Measurements from ENCODE around the gene ARTN.
A peak's percentile ranks its signal among the peaks of the same experiment; 100 is the strongest.

The ARTN gene

DNA sequence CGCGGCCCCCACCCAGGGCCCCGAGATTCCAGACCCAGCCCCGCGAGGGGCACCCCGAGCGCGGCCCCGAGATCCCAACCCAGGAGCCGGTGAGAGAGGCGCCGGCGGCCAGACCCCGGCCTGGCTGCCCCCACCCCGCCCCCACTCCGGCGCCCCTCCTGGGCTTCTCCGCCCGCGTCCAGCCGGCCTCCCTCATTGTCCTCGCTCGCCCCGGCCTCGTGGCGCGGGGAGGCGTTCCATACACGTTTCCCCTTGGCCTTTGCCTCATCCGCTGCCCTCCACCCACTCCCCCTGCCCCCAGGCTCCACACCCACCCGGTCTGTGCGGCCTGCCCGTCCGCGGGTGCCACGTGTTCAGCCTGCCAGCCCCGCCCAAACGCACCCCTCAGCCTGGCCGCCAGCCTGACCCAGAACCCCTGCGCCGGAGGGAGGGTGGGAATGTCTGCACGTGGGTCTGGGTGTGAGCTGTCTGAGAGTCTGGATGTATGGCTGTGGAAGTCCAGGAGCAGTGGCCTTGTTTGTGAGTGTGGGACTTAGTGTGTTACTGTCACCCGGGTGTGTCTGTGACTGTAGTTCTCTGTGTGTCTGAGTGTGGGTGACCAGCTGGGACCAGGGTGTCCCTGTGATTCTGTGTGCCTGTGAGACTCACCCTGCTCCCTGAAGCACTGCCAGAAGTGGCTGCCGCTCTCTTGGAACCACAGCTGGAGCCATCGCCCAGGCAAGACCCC, 46.1 kb downstream of the ARTN start:
- 9 to 10% methylated on average over 13 to 16 of the region's 45 CpGs for WGBS, 2 experiments (ENCODE audit: insufficient coverage in 2 of 2)
- Histone ChIP-seq H3K4me3 (ENCODE audit: extremely low read depth, insufficient read depth, low read length, poor library complexity, severe bottlenecking) (peak overlapping the region; percentile 58), H3K27ac (ENCODE audit: low read depth, low read length, severe bottlenecking) (peak overlapping the region; percentile 49), H3K9me3 (ENCODE audit: control insufficient read depth, low read length) (no peaks in the 10 kb centered on the region), H3K36me3 (ENCODE audit: control insufficient read depth, insufficient read depth, low read length) (peaks cover 63% of the 10 kb centered on the region), H3K4me1 (ENCODE audit: control insufficient read depth, insufficient read depth, low read length, poor library complexity, severe bottlenecking) (peaks cover 7% of the 10 kb centered on the region)

DNA sequence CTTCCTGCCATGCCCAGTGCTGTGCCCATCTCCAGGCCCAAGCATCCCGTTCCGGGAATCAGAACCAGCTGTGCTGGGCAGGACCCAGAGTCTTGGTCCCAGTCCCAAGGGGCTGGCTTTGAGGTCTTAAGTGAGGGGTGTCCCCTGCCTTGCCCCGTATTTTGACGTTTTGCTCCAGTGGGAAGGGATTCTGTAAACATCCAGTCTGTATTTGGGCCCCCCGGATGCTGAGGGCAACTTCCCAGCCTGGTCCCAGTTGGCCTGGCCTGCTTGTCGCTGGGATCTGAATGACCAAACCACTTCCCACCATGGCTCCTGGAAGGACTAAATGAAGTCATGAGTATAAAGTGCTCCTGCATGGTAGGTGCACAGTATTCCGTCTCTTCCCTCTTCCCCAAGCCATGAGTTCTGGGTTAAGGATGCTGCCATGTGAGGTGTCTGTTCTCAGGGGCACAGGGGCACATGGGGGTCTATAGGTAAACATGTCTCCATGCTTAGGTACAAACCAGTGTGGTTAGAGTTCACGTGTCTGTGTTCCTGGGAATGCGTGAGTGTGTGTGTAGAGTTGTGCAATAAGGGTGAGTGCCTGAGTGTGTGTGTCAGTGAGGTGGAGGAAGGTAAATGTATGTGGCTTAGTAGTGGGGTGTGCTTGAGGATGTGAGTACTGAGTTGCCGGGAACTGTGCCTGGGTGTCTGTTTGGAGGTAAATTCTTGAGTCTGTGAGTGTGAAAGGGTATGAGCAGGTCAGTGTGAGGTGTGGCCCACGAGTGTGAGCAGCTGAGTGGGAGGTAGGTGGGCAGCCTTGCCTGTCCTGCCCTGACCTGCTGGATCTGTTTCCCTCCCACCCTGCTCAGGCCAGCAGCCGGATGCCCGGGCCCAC, 46.9 kb downstream of the ARTN start:
- peak overlapping the region; percentile 58 for H3K4me3 ChIP-seq (ENCODE audit: extremely low read depth, insufficient read depth, low read length, poor library complexity, severe bottlenecking)
- no peaks in the 10 kb centered on the region for H3K9me3 ChIP-seq (ENCODE audit: control insufficient read depth, low read length)
- peaks cover 7% of the 10 kb centered on the region for H3K4me1 ChIP-seq (ENCODE audit: control insufficient read depth, insufficient read depth, low read length, poor library complexity, severe bottlenecking)
- peaks cover 69% of the 10 kb centered on the region for H3K36me3 ChIP-seq (ENCODE audit: control insufficient read depth, insufficient read depth, low read length)
- WGBS, 2 experiments (ENCODE audit: insufficient coverage in 2 of 2): 79 to 84% methylated on average over 10 to 12 of the region's 13 CpGs
- H3K27ac ChIP-seq (ENCODE audit: low read depth, low read length, severe bottlenecking): peak overlapping the region; percentile 49

DNA sequence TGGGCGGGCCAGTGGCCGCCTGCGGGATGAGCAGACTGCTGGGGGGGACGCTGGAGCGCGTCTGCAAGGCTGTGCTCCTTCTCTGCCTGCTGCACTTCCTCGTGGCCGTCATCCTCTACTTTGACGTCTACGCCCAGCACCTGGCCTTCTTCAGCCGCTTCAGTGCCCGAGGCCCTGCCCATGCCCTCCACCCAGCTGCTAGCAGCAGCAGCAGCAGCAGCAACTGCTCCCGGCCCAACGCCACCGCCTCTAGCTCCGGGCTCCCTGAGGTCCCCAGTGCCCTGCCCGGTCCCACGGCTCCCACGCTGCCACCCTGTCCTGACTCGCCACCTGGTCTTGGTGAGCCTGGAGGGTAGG, 47.5 kb downstream of the ARTN start:
- H3K9me3 ChIP-seq (ENCODE audit: control insufficient read depth, low read length): no peaks in the 10 kb centered on the region
- whole genome bisulfite sequencing, 2 experiments (ENCODE audit: insufficient coverage in 2 of 2): 95 to 97% methylated on average over 16 of the region's 20 CpGs
- no peak overlapping the region for H3K4me3 ChIP-seq (ENCODE audit: extremely low read depth, insufficient read depth, low read length, poor library complexity, severe bottlenecking)
- peaks cover 13% of the 10 kb centered on the region for H3K4me1 ChIP-seq (ENCODE audit: control insufficient read depth, insufficient read depth, low read length, poor library complexity, severe bottlenecking)
- H3K27ac ChIP-seq (ENCODE audit: low read depth, low read length, severe bottlenecking): no peak overlapping the region
- peaks cover 75% of the 10 kb centered on the region for H3K36me3 ChIP-seq (ENCODE audit: control insufficient read depth, insufficient read depth, low read length)

DNA sequence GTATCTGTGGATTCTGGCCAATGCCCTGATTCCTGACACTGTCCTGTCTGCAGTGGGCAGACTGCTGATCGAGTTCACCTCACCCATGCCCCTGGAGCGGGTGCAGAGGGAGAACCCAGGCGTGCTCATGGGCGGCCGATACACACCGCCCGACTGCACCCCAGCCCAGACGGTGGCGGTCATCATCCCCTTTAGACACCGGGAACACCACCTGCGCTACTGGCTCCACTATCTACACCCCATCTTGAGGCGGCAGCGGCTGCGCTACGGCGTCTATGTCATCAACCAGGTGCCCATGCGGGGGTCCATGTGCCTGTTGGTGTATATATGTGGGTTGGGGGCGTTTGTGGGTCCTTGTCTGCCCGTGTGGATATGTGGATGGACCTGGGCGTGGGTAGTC, 48.0 kb downstream of the ARTN start:
- Histone ChIP-seq H3K36me3 (ENCODE audit: control insufficient read depth, insufficient read depth, low read length) (peaks cover 75% of the 10 kb centered on the region), H3K9me3 (ENCODE audit: control insufficient read depth, low read length) (no peaks in the 10 kb centered on the region), H3K4me3 (ENCODE audit: extremely low read depth, insufficient read depth, low read length, poor library complexity, severe bottlenecking) (no peak overlapping the region), H3K27ac (ENCODE audit: low read depth, low read length, severe bottlenecking) (no peak overlapping the region), H3K4me1 (ENCODE audit: control insufficient read depth, insufficient read depth, low read length, poor library complexity, severe bottlenecking) (peaks cover 17% of the 10 kb centered on the region)
- WGBS, 2 experiments (ENCODE audit: insufficient coverage in 2 of 2): 98 to 100% methylated on average over 6 to 15 of the region's 20 CpGs

DNA sequence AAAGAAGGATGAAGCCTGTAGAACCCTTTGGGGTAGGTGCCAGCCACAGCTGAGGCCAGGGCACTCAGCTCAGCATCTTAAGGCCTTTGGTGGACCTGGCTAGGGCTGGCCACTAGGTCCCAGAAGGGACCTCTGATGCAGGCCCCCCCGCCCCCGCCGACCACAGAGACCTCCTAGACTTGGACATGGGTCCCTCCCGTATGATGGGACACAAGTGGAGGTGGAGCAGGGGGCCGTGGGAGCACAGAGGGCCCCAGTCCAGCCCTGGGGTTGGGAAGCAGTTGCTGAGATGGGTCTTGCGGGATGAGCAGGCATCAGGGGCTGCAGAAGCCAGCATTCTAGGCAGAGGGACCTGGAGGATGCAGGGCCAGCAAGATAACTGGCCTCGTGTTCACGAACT, 48.6 kb downstream of the ARTN start:
- H3K27ac ChIP-seq (ENCODE audit: low read depth, low read length, severe bottlenecking): no peak overlapping the region
- H3K4me1 ChIP-seq (ENCODE audit: control insufficient read depth, insufficient read depth, low read length, poor library complexity, severe bottlenecking): peaks cover 21% of the 10 kb centered on the region
- H3K4me3 ChIP-seq (ENCODE audit: extremely low read depth, insufficient read depth, low read length, poor library complexity, severe bottlenecking): no peak overlapping the region
- H3K9me3 ChIP-seq (ENCODE audit: control insufficient read depth, low read length): no peaks in the 10 kb centered on the region
- WGBS, 2 experiments (ENCODE audit: insufficient coverage in 2 of 2): 96 to 97% methylated on average over 6 to 8 of the region's 8 CpGs
- H3K36me3 ChIP-seq (ENCODE audit: control insufficient read depth, insufficient read depth, low read length): peaks cover 70% of the 10 kb centered on the region

DNA sequence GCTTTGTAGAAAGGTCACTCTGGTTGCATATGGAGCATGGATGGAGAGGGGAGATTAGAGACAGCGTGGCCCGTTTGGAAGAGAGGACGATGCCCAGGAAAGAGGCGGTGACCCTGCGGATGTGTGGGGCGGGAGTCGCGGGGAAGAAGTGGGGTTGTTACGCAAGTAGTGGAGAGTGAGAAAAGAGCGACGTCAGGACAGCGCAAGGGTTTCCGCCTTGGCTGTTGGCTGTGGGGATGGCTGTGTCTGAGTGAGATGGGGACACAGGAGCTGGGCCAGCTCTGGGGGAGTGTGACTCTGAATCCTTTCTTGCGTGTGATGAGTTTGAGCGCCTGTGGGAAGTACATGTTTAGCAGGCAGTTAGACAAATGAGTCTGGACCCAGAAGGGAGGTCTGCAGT, 49.2 kb downstream of the ARTN start:
- 89 to 94% methylated on average over 8 to 15 of the region's 15 CpGs for WGBS, 2 experiments (ENCODE audit: insufficient coverage in 2 of 2)
- H3K4me3 ChIP-seq (ENCODE audit: extremely low read depth, insufficient read depth, low read length, poor library complexity, severe bottlenecking): no peak overlapping the region
- H3K9me3 ChIP-seq (ENCODE audit: control insufficient read depth, low read length): no peaks in the 10 kb centered on the region
- H3K27ac ChIP-seq (ENCODE audit: low read depth, low read length, severe bottlenecking): no peak overlapping the region
- peaks cover 19% of the 10 kb centered on the region for H3K4me1 ChIP-seq (ENCODE audit: control insufficient read depth, insufficient read depth, low read length, poor library complexity, severe bottlenecking)
- peaks cover 64% of the 10 kb centered on the region for H3K36me3 ChIP-seq (ENCODE audit: control insufficient read depth, insufficient read depth, low read length)

DNA sequence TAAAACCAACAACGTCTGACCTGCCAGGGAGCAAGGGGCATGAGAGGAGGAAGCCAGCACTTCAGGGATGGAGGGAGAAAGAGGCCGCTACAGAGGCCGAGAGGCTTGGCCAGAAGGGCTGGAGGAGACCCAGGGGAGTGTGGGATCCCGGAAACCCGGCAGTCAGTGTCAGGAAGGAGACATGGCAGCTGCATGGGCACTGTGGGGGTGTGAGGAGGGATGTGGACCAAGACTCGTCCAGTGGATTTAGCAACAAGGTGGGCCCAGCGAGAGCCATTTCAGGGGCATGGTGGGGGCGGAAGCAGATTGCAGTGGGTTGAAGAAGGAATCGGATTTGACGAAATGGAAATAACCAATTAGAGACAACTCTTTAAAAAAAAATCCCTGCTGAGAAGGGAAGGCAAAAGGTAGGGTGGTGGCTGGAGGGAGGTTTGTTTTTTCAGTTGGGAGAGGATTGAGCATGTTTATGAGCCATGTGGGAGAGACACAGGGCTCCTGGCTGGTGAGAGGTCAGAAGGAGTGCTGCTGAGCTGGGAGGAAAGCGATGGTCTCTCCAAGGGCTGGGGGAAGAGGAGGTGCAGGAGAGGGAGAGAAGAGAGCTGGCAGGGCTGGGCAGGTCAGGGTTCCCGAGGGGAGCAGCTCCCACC, 49.8 kb downstream of the ARTN start:
- Histone ChIP-seq H3K4me1 (ENCODE audit: control insufficient read depth, insufficient read depth, low read length, poor library complexity, severe bottlenecking) (peaks cover 19% of the 10 kb centered on the region), H3K36me3 (ENCODE audit: control insufficient read depth, insufficient read depth, low read length) (peaks cover 59% of the 10 kb centered on the region), H3K27ac (ENCODE audit: low read depth, low read length, severe bottlenecking) (no peak overlapping the region), H3K9me3 (ENCODE audit: control insufficient read depth, low read length) (no peaks in the 10 kb centered on the region), H3K4me3 (ENCODE audit: extremely low read depth, insufficient read depth, low read length, poor library complexity, severe bottlenecking) (no peak overlapping the region)
- WGBS, 2 experiments (ENCODE audit: insufficient coverage in 2 of 2): 85 to 92% methylated on average over 8 to 9 of the region's 12 CpGs

DNA sequence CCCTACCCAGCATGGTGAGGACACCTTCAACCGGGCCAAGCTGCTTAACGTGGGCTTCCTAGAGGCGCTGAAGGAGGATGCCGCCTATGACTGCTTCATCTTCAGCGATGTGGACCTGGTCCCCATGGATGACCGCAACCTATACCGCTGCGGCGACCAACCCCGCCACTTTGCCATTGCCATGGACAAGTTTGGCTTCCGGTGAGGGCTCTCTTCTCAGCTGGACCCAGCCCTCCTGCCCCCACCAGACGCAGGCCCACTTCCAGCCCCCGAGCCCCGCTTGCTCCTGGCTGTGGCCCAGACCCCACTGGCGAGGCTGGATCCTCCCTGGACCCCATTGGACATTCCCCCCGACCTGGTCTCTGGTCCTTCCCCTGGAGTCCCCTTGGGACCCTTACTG, 51.3 kb downstream of the ARTN start:
- 97% methylated on average over 12 to 16 of the region's 16 CpGs for WGBS, 2 experiments (ENCODE audit: insufficient coverage in 2 of 2)

DNA sequence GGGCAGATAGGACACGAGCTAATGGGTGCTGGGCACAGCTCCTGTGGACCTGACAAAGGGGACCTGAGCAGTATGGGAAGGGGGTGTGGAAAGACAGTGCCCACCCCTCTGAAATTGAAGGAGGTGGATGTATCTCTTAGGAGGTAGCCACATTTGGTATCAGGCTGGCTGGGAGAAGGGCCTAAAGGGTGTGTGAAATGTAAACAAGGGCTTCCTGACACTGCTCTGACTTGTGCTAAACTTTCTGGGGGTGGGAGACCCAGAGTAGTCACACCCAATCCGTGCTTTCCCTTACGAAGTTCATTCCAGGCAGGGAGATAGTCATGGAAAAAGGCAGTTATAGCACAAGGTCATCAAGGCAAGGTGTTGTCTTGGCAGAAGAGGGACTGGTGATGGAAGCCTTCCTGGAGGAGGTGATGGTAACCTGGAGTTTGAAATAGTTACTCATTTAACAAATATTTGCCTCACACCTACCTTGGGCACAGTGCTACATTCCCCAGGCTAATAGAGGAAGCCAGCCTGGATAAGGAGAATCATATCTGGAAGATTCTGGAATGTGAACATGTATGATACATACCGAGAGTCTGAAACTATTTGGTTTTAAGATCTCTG, 52.5 kb downstream of the ARTN start:
- peaks cover 55% of the 10 kb centered on the region for H3K36me3 ChIP-seq (ENCODE audit: control insufficient read depth, insufficient read depth, low read length)
- peaks cover 24% of the 10 kb centered on the region for H3K4me1 ChIP-seq (ENCODE audit: control insufficient read depth, insufficient read depth, low read length, poor library complexity, severe bottlenecking)

More for the DNA sequence above, 51.3 kb downstream of the ARTN start:
- H3K9me3 ChIP-seq (ENCODE audit: control insufficient read depth, low read length): no peaks in the 10 kb centered on the region
- H3K4me3 ChIP-seq (ENCODE audit: extremely low read depth, insufficient read depth, low read length, poor library complexity, severe bottlenecking): no peak overlapping the region
- peaks cover 59% of the 10 kb centered on the region for H3K36me3 ChIP-seq (ENCODE audit: control insufficient read depth, insufficient read depth, low read length)
- peaks cover 19% of the 10 kb centered on the region for H3K4me1 ChIP-seq (ENCODE audit: control insufficient read depth, insufficient read depth, low read length, poor library complexity, severe bottlenecking)
- H3K27ac ChIP-seq (ENCODE audit: low read depth, low read length, severe bottlenecking): no peak overlapping the region

DNA sequence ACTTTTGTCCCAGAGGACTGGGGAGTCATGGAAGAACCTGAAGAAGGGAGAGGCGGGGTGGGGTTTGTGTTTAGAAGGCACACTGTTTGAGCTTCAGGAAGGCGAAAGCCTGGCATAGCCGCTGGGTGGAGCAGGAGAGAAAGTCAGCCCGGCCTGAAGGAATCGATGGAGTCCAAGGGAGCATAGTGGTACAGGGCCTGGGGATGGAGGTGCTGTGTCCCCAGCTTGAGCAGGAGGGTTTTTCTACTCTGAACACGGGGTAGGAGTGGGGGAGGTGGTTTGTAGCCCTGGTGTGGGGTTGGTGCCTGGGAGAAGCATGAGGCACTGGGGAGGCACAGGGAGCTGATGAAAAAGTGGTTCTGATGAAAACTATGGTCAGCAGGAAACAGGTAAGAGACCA, 53.1 kb downstream of the ARTN start:
- WGBS, 2 experiments (ENCODE audit: insufficient coverage in 2 of 2): 85 to 87% methylated on average over 5 to 6 of the region's 6 CpGs
- peaks cover 49% of the 10 kb centered on the region for H3K36me3 ChIP-seq (ENCODE audit: control insufficient read depth, insufficient read depth, low read length)
- H3K4me1 ChIP-seq (ENCODE audit: control insufficient read depth, insufficient read depth, low read length, poor library complexity, severe bottlenecking): peaks cover 24% of the 10 kb centered on the region
- H3K4me3 ChIP-seq (ENCODE audit: extremely low read depth, insufficient read depth, low read length, poor library complexity, severe bottlenecking): no peak overlapping the region
- no peak overlapping the region for H3K27ac ChIP-seq (ENCODE audit: low read depth, low read length, severe bottlenecking)
- H3K9me3 ChIP-seq (ENCODE audit: control insufficient read depth, low read length): no peaks in the 10 kb centered on the region

More for the DNA sequence above, 52.5 kb downstream of the ARTN start:
- H3K27ac ChIP-seq (ENCODE audit: low read depth, low read length, severe bottlenecking): no peak overlapping the region
- WGBS, 2 experiments (ENCODE audit: insufficient coverage in 2 of 2): 84 to 95% methylated on average over 4 of the region's 4 CpGs
- no peaks in the 10 kb centered on the region for H3K9me3 ChIP-seq (ENCODE audit: control insufficient read depth, low read length)
- H3K4me3 ChIP-seq (ENCODE audit: extremely low read depth, insufficient read depth, low read length, poor library complexity, severe bottlenecking): no peak overlapping the region

Measured in mesodermal cell (in vitro differentiated cells).